SK-N-SH treated with all-trans-retinoic acid at 6 μM for 48 hours (cell line): ENCODE measurements around the gene SP140.
"Not testable (repeated sequence)": the region's sequence is repeated elsewhere in the genome, so short reads cannot be mapped to it uniquely, and the experiment has no call there.

Experiments used
- ATAC-seq: fragments of 200-7000 bp; cut with Tn5 transposase; 3 replicates; pipeline ENCODE4 v1.9.1; 2020; ENCODE audit warnings: mild to moderate bottlenecking, moderate library complexity
- ARNTL ChIP-seq: fragments of 450-650 bp; formaldehyde crosslinking; IDR thresholded peaks from 2 replicates; pipeline ENCODE4 v1.5.0; 2020; ENCODE audit warnings: low read depth, mild to moderate bottlenecking, moderate library complexity, borderline replicate concordance
- BACH2 ChIP-seq: fragments of 250-450 bp; sonication (Bioruptor Pico); IDR thresholded peaks from 2 replicates; pipeline ENCODE4 v1.9.0; 2021; ENCODE audit warnings: mild to moderate bottlenecking, borderline replicate concordance
- CREB5 ChIP-seq: fragments of 250-450 bp; sonication (Bioruptor Pico); IDR thresholded peaks from 2 replicates; pipeline ENCODE4 v1.5.1; 2020; ENCODE audit warnings: low read depth, mild to moderate bottlenecking, moderate library complexity
- ESRRG ChIP-seq: fragments of 250-450 bp; sonication (Bioruptor Pico); IDR thresholded peaks from 2 replicates; pipeline ENCODE4 v1.6.1; 2021; ENCODE audit warnings: mild to moderate bottlenecking
- GLIS3 ChIP-seq: fragments of 250-450 bp; sonication (Bioruptor Pico); IDR thresholded peaks from 2 replicates; pipeline ENCODE4 v1.5.0; 2020; ENCODE audit warnings: mild to moderate bottlenecking, moderate library complexity
- ISL1 ChIP-seq: fragments of 250-450 bp; sonication (Bioruptor Pico); IDR thresholded peaks from 2 replicates; pipeline ENCODE4 v2.1.2; 2022; ENCODE audit warnings: mild to moderate bottlenecking, moderate library complexity
- OSR1 ChIP-seq: fragments of 250-450 bp; sonication (Bioruptor Pico); IDR thresholded peaks from 2 replicates; pipeline ENCODE4 v1.8.0; 2022; ENCODE audit warnings: moderate library complexity, mild to moderate bottlenecking, inconsistent platforms
- PATZ1 ChIP-seq: fragments of 250-450 bp; sonication (Bioruptor Pico); IDR thresholded peaks from 2 replicates; pipeline ENCODE4 v1.8.0; 2020; ENCODE audit warnings: mild to moderate bottlenecking, moderate library complexity, borderline replicate concordance
- RARB ChIP-seq: fragments of 250-450 bp; sonication (Bioruptor Pico); IDR thresholded peaks from 2 replicates; pipeline ENCODE4 v1.8.0; 2021; ENCODE audit warnings: mild to moderate bottlenecking, moderate library complexity
- SNAI2 ChIP-seq: fragments of 250-450 bp; sonication (Bioruptor Pico); IDR thresholded peaks from 2 replicates; pipeline ENCODE4 v1.5.0; 2020; ENCODE audit warnings: mild to moderate bottlenecking, moderate library complexity
- TOX ChIP-seq: fragments of 250-450 bp; sonication (Bioruptor Pico); IDR thresholded peaks from 2 replicates; pipeline ENCODE4 v1.8.0; 2021; ENCODE audit warnings: mild to moderate bottlenecking, moderate library complexity, borderline replicate concordance
- ZC3H10 ChIP-seq: fragments of 250-450 bp; sonication (Bioruptor Pico); IDR thresholded peaks from 2 replicates; pipeline ENCODE4 v1.5.1; 2021; ENCODE audit warnings: mild to moderate bottlenecking, moderate library complexity
- ZFP3 ChIP-seq: fragments of 250-450 bp; sonication (Bioruptor Pico); IDR thresholded peaks from 2 replicates; pipeline ENCODE4 v1.5.0; 2020; ENCODE audit warnings: mild to moderate bottlenecking, moderate library complexity
- ZFP30 ChIP-seq: fragments of 450-650 bp; formaldehyde crosslinking; IDR thresholded peaks from 2 replicates; pipeline ENCODE4 v1.5.0; 2022; ENCODE audit warnings: mild to moderate bottlenecking, moderate library complexity
- ZNF565 ChIP-seq: fragments of 450-650 bp; formaldehyde crosslinking; conservative IDR thresholded peaks from 2 replicates; pipeline ENCODE4 v1.5.0; 2020; ENCODE audit warnings: low read depth, mild to moderate bottlenecking, moderate library complexity
- ZNF70 ChIP-seq: fragments of 450-650 bp; formaldehyde crosslinking; IDR thresholded peaks from 2 replicates; pipeline ENCODE4 v1.5.0; 2020; ENCODE audit warnings: mild to moderate bottlenecking, moderate library complexity
- ZNF8 ChIP-seq: fragments of 450-650 bp; formaldehyde crosslinking; IDR thresholded peaks from 2 replicates; pipeline ENCODE4 v1.5.0; 2020; ENCODE audit warnings: mild to moderate bottlenecking, moderate library complexity
- TF ChIP-seq, protein P1 (sequence below): fragments of 250-450 bp; sonication (Bioruptor Pico); IDR thresholded peaks from 2 replicates; pipeline ENCODE4 v1.8.0; 2021; ENCODE audit warnings: low read depth, mild to moderate bottlenecking, moderate library complexity, borderline replicate concordance
- TF ChIP-seq, protein P2 (sequence below): fragments of 250-450 bp; sonication (Bioruptor Pico); IDR thresholded peaks from 2 replicates; pipeline ENCODE4 v1.5.1; 2021; ENCODE audit warnings: mild to moderate bottlenecking, moderate library complexity

SP140 gene

GRCh38 chr2:230219419-230220331 lies 5.9 kb upstream of the SP140 start, which contains the start of gene SP110:
Gene SP110 (minus strand): TSS chr2:230219984. CDS start chr2:230216927, 3,057 bp downstream.
- ATAC-seq, result peak; percentile 97
- TF ChIP-seq SNAI2 (CRISPR knock-in tag) (no peak), GLIS3 (CRISPR knock-in tag) (no peak), OSR1 (CRISPR knock-in tag) (no peak), ESRRG (CRISPR knock-in tag) (no peak)

- TF ChIP-seq ISL1 (CRISPR knock-in tag) (no peak), ZFP3 (CRISPR knock-in tag) (no peak), RARB (CRISPR knock-in tag) (no peak), TOX (CRISPR knock-in tag) (no peak), ZFP30 (CRISPR knock-in tag) (no peak), ZC3H10 (no peak), ZNF8 (CRISPR knock-in tag) (no peak), ESRRG (CRISPR knock-in tag) (no peak), ZNF565 (CRISPR knock-in tag) (no peak), ZNF70 (no peak)
- TF ChIP-seq, protein P1, sequence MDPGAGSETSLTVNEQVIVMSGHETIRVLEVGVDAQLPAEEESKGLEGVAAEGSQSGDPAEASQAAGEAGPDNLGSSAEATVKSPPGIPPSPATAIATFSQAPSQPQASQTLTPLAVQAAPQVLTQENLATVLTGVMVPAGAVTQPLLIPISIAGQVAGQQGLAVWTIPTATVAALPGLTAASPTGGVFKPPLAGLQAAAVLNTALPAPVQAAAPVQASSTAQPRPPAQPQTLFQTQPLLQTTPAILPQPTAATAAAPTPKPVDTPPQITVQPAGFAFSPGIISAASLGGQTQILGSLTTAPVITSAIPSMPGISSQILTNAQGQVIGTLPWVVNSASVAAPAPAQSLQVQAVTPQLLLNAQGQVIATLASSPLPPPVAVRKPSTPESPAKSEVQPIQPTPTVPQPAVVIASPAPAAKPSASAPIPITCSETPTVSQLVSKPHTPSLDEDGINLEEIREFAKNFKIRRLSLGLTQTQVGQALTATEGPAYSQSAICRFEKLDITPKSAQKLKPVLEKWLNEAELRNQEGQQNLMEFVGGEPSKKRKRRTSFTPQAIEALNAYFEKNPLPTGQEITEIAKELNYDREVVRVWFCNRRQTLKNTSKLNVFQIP (CRISPR knock-in tag), result no peak
- peak; percentile 16 for ATAC-seq
These were observed 5.1 kb upstream of the SP140 start for GRCh38 chr2:230220347-230220969.

GRCh38 chr2:230221493-230221892 lies 4.0 kb upstream of the SP140 start:
- TF ChIP-seq ZFP30 (CRISPR knock-in tag) (no peak), ZFP3 (CRISPR knock-in tag) (no peak), ISL1 (CRISPR knock-in tag) (no peak), TOX (CRISPR knock-in tag) (no peak), PATZ1 (CRISPR knock-in tag) (no peak), SNAI2 (CRISPR knock-in tag) (no peak), ZNF8 (CRISPR knock-in tag) (no peak), ARNTL (CRISPR knock-in tag) (no peak), OSR1 (CRISPR knock-in tag) (no peak)
- TF ChIP-seq, protein P2, sequence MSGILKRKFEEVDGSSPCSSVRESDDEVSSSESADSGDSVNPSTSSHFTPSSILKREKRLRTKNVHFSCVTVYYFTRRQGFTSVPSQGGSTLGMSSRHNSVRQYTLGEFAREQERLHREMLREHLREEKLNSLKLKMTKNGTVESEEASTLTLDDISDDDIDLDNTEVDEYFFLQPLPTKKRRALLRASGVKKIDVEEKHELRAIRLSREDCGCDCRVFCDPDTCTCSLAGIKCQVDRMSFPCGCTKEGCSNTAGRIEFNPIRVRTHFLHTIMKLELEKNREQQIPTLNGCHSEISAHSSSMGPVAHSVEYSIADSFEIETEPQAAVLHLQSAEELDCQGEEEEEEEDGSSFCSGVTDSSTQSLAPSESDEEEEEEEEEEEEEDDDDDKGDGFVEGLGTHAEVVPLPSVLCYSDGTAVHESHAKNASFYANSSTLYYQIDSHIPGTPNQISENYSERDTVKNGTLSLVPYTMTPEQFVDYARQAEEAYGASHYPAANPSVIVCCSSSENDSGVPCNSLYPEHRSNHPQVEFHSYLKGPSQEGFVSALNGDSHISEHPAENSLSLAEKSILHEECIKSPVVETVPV (CRISPR knock-in tag), result no peak
- TF ChIP-seq, all 23 proteins: peak for 0
- no peak for ATAC-seq

- not testable (repeated sequence) for ATAC-seq
These were observed 2.7 kb upstream of the SP140 start for GRCh38 chr2:230222829-230223228.

DNA sequence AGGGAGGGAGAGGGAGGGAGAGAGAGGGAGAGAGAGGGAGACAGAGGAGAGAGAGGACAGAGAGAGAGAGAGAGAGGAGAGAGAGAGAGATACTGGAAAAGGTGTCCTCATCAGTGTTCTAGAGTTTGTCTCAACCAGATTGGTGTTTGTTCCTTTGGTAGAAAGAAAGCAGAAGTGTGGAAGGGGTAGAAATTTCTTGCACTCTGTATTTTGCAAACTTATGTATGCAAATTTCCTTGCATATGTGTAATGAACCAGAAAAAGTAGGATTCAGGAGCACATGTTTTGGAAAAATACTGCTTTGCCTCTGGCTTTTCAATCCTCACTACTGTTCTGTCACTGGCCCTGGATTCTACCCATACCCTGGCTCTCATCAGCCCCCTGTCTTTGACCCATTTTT lies 1.1 kb upstream of the SP140 start:
- no peak for TF ChIP-seq CREB5
- no peak for TF ChIP-seq PATZ1 (CRISPR knock-in tag)
- no peak for TF ChIP-seq BACH2 (CRISPR knock-in tag)
- no peak for TF ChIP-seq ISL1 (CRISPR knock-in tag)
- no peak for ATAC-seq
